ENCODE data around the gene GCN1. TPM values are rescaled to one million over a fixed set of nuclear protein-coding genes. Genes with fewer than 3 reads are reported as not detected.

GCN1 gene
- total RNA-seq, 1 experiment from 2014 or later = 181 TPM

- no peaks in the 10 kb centered on the region for H3K9me3 Mint-ChIP-seq
- ChIA-PET CTCF (no interaction called here), POLR2A (no interaction called here)
- TF ChIP-seq AFF4 (CRISPR knock-in tag; IDR thresholded peaks at IDR 0.05; ENCODE audit: borderline replicate concordance) = no peak
- TF ChIP-seq ZNF219 (CRISPR knock-in tag; IDR thresholded peaks at IDR 0.05; ENCODE audit: borderline replicate concordance) = no peak
- no peak for TF ChIP-seq ZNF423 (CRISPR knock-in tag; IDR thresholded peaks at IDR 0.05)
- TF ChIP-seq ZNF532 (CRISPR knock-in tag; IDR thresholded peaks at IDR 0.05; ENCODE audit: borderline replicate concordance) = no peak
- no peak for TF ChIP-seq E2F4 (CRISPR knock-in tag; IDR thresholded peaks at IDR 0.05; ENCODE audit: borderline replicate concordance, low read depth)
- TF ChIP-seq CTCF (IDR thresholded peaks at IDR 0.05) = no peak
- no peak for TF ChIP-seq TEAD1 (CRISPR knock-in tag; IDR thresholded peaks at IDR 0.05)
- no peak for TF ChIP-seq ZNF425 (CRISPR knock-in tag; conservative IDR thresholded peaks at IDR 0.05)
- TF ChIP-seq HMGXB4 (CRISPR knock-in tag; IDR thresholded peaks at IDR 0.05) = no peak
- no peak for TF ChIP-seq FOXP4 (CRISPR knock-in tag; IDR thresholded peaks at IDR 0.05)
- no peak for TF ChIP-seq NFE2L1 (CRISPR knock-in tag; IDR thresholded peaks at IDR 0.05)
- TF ChIP-seq ZNF512 (CRISPR knock-in tag; IDR thresholded peaks at IDR 0.05; ENCODE audit: borderline replicate concordance) = no peak
- no peak for TF ChIP-seq NR1H2 (CRISPR knock-in tag; IDR thresholded peaks at IDR 0.05)
- no peak for TF ChIP-seq IRF1 (CRISPR knock-in tag; IDR thresholded peaks at IDR 0.05)
- TF ChIP-seq ZSCAN18 (CRISPR knock-in tag; IDR thresholded peaks at IDR 0.05) = no peak
Observed at GRCh38 chr12:120155072-120155471, 39.4 kb downstream of the GCN1 start.

More at GRCh38 chr12:120155072-120155471, 39.4 kb downstream of the GCN1 start:
- H3K27ac Mint-ChIP-seq = no peak overlapping the region
- H3K4me3 Mint-ChIP-seq = no peak overlapping the region
- DNase-seq (ENCODE audit: low spot score) (no peak), ATAC-seq (no peak)
- no peaks in the 10 kb centered on the region for H3K27me3 Mint-ChIP-seq (ENCODE audit: low read depth)
- H3K36me3 Mint-ChIP-seq = peaks cover 67% of the 10 kb centered on the region
- H3K4me1 Mint-ChIP-seq = no peaks in the 10 kb centered on the region
